GM19023 (cell line): Measurements from ENCODE around the gene ZFP28.

Source experiments
- ATAC-seq: cut with Tn5 transposase; IDR thresholded peaks from one replicate; pipeline ENCODE4 v1.9.1; 2021; ENCODE audit warnings: mild to moderate bottlenecking, moderate library complexity; ENCODE audit not compliant: unreplicated experiment

ZFP28 gene

GRCh38 chr19:56538761-56539263 is at the start of gene ZFP28:
ZFP28 (plus strand) TSS chr19:56538948; CDS start chr19:56539019, 71 bp downstream.
- ATAC-seq: peak; percentile 35

GRCh38 chr19:56491399-56491798 is 47.3 kb upstream of the ZFP28 start:
- no peak for ATAC-seq

GRCh38 chr19:56504581-56504980 is 34.2 kb upstream of the ZFP28 start:
- no peak for ATAC-seq

GRCh38 chr19:56507446-56508289 is 31.1 kb upstream of the ZFP28 start, which contains the start of gene ZNF471:
ZNF471 (plus strand) TSS chr19:56507855; CDS start chr19:56511572, 3,717 bp downstream.
- ATAC-seq: no peak

GRCh38 chr19:56508290-56508778 is 30.4 kb upstream of the ZFP28 start:
- no peak for ATAC-seq

- ATAC-seq: no peak
Measured at GRCh38 chr19:56525214-56525860, 13.4 kb upstream of the ZFP28 start.

GRCh38 chr19:56537442-56537841 is 1.3 kb upstream of the ZFP28 start:
- ATAC-seq: no peak

GRCh38 chr19:56538254-56538760 is 441 bp upstream of the ZFP28 start:
- peak; percentile 89 for ATAC-seq

GRCh38 chr19:56543776-56544175 is 5.0 kb downstream of the ZFP28 start:
- no peak for ATAC-seq

GRCh38 chr19:56547535-56547934 is 8.8 kb downstream of the ZFP28 start:
- ATAC-seq: no peak

GRCh38 chr19:56554272-56554869 is 15.6 kb downstream of the ZFP28 start:
- no peak for ATAC-seq

- no peak for ATAC-seq
Measured at GRCh38 chr19:56562766-56563165, 24.0 kb downstream of the ZFP28 start.

- ATAC-seq: peak; percentile 36
Measured at GRCh38 chr19:56566904-56567273, 28.1 kb downstream of the ZFP28 start.

- peak; percentile 98 for ATAC-seq
Measured at GRCh38 chr19:56567274-56568120, 28.7 kb downstream of the ZFP28 start, which contains the start of gene ZNF470. ZNF470 (plus strand) TSS chr19:56567468; CDS start chr19:56570312, 2,844 bp downstream.

GRCh38 chr19:56572589-56572988 is 33.8 kb downstream of the ZFP28 start:
- ATAC-seq: no peak

GRCh38 chr19:56573914-56574313 is 35.2 kb downstream of the ZFP28 start:
- ATAC-seq: no peak

GRCh38 chr19:56577719-56578602 is 39.2 kb downstream of the ZFP28 start:
- no peak for ATAC-seq

- no peak for ATAC-seq
Measured at GRCh38 chr19:56594446-56594782, 55.7 kb downstream of the ZFP28 start.
